Daoy (cell line): Measurements from ENCODE around the gene RPP40. TPM values are rescaled to one million over a fixed set of nuclear protein-coding genes. Genes with fewer than 3 reads are reported as not detected.

Source experiments
- total RNA-seq: library from RNA; depleted of rRNA; stranded (reverse); fragments of >200 nt; shearing (Covaris generic); gene quantifications from 2 replicates; pipeline ENCODE4 v1.2.3, GENCODE V29; 2014; rRNA removed

Gene RPP40
- total RNA-seq, 1 experiment from 2014 or later, result 81.5 TPM

Other genes with a start within 250 kb of the RPP40 start
- gene CDYL, start 227.6 kb downstream of the RPP40 start, total RNA-seq, result 20.0 and 22.9 TPM in 2 replicates
- gene PPP1R3G, start 81.3 kb upstream of the RPP40 start, total RNA-seq, result 0.18 and 0.23 TPM in 2 replicates